Erythroblast (primary cell): ENCODE results near the gene TRAM2.

ENCODE experiments used
- GATA1 ChIP-seq: IDR thresholded peaks from 2 replicates; pipeline ENCODE4 v1.6.1; 2011; ENCODE audit warnings: low read depth, mild to moderate bottlenecking, control low read depth, low read length, moderate library complexity
- POLR2A ChIP-seq: IDR thresholded peaks from 2 replicates; pipeline ENCODE4 v1.6.1; 2011; ENCODE audit warnings: mild to moderate bottlenecking, low read length

DNA sequence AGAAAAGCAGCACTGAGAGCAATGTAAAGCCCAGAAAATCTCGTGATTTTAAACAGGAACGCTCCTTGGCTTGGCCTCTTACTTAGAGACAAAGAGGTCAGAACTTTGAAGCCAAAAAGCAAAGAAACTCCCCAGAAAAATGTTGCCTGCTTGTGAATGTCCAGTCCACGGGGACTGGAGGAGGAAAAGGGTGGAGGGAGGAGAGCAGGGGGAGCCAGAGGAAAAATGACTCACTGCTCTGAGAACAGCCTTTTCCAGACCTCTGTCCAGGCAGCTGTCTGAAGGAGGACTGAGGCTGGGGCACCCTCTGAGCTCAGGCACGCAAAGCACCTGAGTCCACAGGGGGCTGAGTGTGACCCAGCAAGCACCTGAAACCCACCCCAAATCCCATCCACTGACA, 64.7 kb downstream of the TRAM2 start:
- TF ChIP-seq POLR2A, result no peak
- TF ChIP-seq GATA1, result no peak
